ENCODE measurements around the gene TMED5. TPM values are rescaled to one million over a fixed set of nuclear protein-coding genes. Genes with fewer than 3 reads are reported as not detected.

Gene TMED5
- total RNA-seq, 1 experiment from 2014 or later = 80.5 TPM

DNA sequence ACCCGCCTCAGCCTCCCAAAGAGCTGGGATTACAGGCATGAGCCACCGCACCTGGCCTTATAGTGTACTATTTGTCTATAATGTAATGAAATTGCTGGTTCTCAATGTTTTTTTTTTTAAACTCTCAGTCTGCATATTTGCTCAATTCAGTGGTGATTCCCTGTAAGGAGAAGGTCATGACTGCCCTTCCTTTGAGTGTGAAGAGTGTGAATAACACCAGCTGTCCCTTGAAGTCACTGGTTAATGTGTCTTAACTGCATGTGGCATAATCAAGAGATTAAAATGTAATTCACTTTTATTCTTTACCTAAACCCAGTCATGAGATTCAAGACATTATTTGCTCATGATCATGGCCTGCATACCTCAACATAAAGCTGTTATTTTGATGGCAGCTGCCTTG, 70.6 kb downstream of the TMED5 start:
- no peaks in the 10 kb centered on the region for H3K9me3 Mint-ChIP-seq (ENCODE audit: unreplicated experiment)
- H3K4me1 Mint-ChIP-seq (ENCODE audit: insufficient read depth, unreplicated experiment) = peaks cover 13% of the 10 kb centered on the region
- ChIA-PET CTCF (interaction anchor here (1.1 kb wide), 1 partner anchor 251 kb away, joined by 3 read pairs; no protein-coding TSS in a partner anchor), POLR2A (interaction anchor here (0.6 to 1.2 kb wide), 4 partner anchors 9 to 239 kb away, joined by 3 to 4 read pairs (median 3); no protein-coding TSS in a partner anchor)
- TF ChIP-seq, protein P1, sequence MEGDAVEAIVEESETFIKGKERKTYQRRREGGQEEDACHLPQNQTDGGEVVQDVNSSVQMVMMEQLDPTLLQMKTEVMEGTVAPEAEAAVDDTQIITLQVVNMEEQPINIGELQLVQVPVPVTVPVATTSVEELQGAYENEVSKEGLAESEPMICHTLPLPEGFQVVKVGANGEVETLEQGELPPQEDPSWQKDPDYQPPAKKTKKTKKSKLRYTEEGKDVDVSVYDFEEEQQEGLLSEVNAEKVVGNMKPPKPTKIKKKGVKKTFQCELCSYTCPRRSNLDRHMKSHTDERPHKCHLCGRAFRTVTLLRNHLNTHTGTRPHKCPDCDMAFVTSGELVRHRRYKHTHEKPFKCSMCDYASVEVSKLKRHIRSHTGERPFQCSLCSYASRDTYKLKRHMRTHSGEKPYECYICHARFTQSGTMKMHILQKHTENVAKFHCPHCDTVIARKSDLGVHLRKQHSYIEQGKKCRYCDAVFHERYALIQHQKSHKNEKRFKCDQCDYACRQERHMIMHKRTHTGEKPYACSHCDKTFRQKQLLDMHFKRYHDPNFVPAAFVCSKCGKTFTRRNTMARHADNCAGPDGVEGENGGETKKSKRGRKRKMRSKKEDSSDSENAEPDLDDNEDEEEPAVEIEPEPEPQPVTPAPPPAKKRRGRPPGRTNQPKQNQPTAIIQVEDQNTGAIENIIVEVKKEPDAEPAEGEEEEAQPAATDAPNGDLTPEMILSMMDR (IDR thresholded peaks at IDR 0.05; ENCODE audit: unreplicated experiment) = no peak
- H3K27ac Mint-ChIP-seq (ENCODE audit: low read depth, unreplicated experiment) = peak overlapping the region; percentile 43
- DNase-seq (ENCODE audit: unreplicated experiment) = no peak
- peaks cover 17% of the 10 kb centered on the region for H3K36me3 Mint-ChIP-seq (ENCODE audit: insufficient read depth, unreplicated experiment)
- H3K4me3 Mint-ChIP-seq (ENCODE audit: unreplicated experiment) = no peak overlapping the region
- no peaks in the 10 kb centered on the region for H3K27me3 Mint-ChIP-seq (ENCODE audit: insufficient read depth, unreplicated experiment)
- no TSS peak for BruUV-seq (replicated peaks)
- intact Hi-C loops (cut with micrococcal nuclease) = no loop called here

DNA sequence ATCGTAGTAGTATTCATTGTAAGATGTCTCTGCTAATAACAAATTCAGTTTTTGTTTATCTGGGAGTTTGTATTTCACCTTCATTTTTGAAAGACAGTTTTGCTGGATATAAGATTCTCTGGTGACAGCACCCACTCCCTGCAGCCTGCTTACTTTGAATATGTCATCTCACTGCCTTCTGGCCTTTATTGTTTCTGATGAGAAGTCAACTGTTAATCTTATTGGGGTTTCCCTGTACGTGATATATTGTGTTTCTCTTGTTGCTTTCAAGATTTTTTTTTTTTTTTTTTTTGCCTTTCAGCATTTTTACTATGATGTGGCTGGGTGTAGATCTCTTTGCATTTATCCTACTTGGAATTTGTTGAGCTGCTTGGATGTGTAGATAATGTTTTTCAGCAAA, 71.9 kb downstream of the TMED5 start:
- Mint-ChIP-seq H3K4me1 (ENCODE audit: insufficient read depth, unreplicated experiment) (peaks cover 13% of the 10 kb centered on the region), H3K9me3 (ENCODE audit: unreplicated experiment) (no peaks in the 10 kb centered on the region), H3K4me3 (ENCODE audit: unreplicated experiment) (no peak overlapping the region), H3K27me3 (ENCODE audit: insufficient read depth, unreplicated experiment) (no peaks in the 10 kb centered on the region), H3K27ac (ENCODE audit: low read depth, unreplicated experiment) (no peak overlapping the region), H3K36me3 (ENCODE audit: insufficient read depth, unreplicated experiment) (peaks cover 16% of the 10 kb centered on the region)
- TF ChIP-seq, protein P1 (IDR thresholded peaks at IDR 0.05; ENCODE audit: unreplicated experiment) = no peak
- no peak for DNase-seq (ENCODE audit: unreplicated experiment)
- no TSS peak for BruUV-seq (replicated peaks)
- CTCF ChIA-PET = no interaction called here
- POLR2A ChIA-PET = interaction anchor here (1.2 kb wide), 1 partner anchor 15 kb away, joined by 4 read pairs; no protein-coding TSS in a partner anchor
- intact Hi-C loops (cut with micrococcal nuclease) = no loop called here

DNA sequence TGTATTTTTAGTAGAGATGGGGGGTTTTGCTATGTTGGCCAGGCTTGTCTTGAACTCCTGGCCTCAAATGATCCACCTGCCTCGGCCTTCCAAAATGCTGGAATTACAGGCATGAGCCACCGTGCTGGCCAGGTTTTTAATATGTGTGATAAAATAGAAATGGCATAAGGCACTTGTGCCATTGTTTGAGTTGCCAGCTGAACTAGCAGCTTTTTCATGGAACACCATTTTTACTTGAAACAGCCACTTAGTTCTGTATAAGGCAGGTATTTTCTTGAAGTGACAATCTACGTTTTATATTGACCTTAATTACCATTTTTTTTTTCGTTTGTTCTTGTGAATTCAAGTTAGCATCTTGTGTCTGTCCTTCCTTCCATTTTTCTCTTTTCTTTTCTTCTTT, 72.8 kb downstream of the TMED5 start:
- Mint-ChIP-seq H3K4me3 (ENCODE audit: unreplicated experiment) (no peak overlapping the region), H3K27me3 (ENCODE audit: insufficient read depth, unreplicated experiment) (no peaks in the 10 kb centered on the region), H3K9me3 (ENCODE audit: unreplicated experiment) (no peaks in the 10 kb centered on the region), H3K36me3 (ENCODE audit: insufficient read depth, unreplicated experiment) (peaks cover 12% of the 10 kb centered on the region), H3K27ac (ENCODE audit: low read depth, unreplicated experiment) (no peak overlapping the region), H3K4me1 (ENCODE audit: insufficient read depth, unreplicated experiment) (peaks cover 8% of the 10 kb centered on the region)
- POLR2A ChIA-PET = interaction anchor here (1.2 kb wide), 1 partner anchor 14 kb away, joined by 4 read pairs; no protein-coding TSS in a partner anchor
- no peak for DNase-seq (ENCODE audit: unreplicated experiment)
- CTCF ChIA-PET = no interaction called here
- TF ChIP-seq, protein P1 (IDR thresholded peaks at IDR 0.05; ENCODE audit: unreplicated experiment) = no peak
- BruUV-seq (replicated peaks) = no TSS peak
- intact Hi-C loops (cut with micrococcal nuclease) = no loop called here

DNA sequence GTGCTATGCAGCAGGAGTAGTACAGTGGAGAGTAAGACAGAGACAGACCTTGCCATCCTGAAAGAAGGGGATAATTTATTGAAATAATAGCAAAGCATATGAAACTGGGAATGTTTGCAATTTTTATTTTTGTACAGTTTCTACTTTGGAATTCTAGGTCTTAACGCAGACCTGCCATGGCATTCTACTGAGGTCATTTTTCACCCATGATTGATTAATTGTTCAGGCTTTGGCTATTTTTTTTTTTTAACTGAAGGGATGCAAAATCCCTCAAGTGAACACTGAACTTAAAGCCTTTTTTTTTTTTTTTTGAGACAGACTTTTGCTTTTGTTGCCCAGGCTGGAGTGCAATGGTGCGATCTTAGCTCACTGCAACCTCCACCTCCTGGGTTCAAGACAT, 74.0 kb downstream of the TMED5 start:
- Mint-ChIP-seq H3K4me3 (ENCODE audit: unreplicated experiment) (no peak overlapping the region), H3K4me1 (ENCODE audit: insufficient read depth, unreplicated experiment) (peaks cover under 1% of the 10 kb centered on the region), H3K9me3 (ENCODE audit: unreplicated experiment) (no peaks in the 10 kb centered on the region), H3K27me3 (ENCODE audit: insufficient read depth, unreplicated experiment) (no peaks in the 10 kb centered on the region), H3K36me3 (ENCODE audit: insufficient read depth, unreplicated experiment) (peaks cover 14% of the 10 kb centered on the region), H3K27ac (ENCODE audit: low read depth, unreplicated experiment) (no peak overlapping the region)
- no peak for DNase-seq (ENCODE audit: unreplicated experiment)
- TF ChIP-seq, protein P1 (IDR thresholded peaks at IDR 0.05; ENCODE audit: unreplicated experiment) = no peak
- POLR2A ChIA-PET = interaction anchor here (1.1 kb wide), 1 partner anchor 28 kb away, joined by 3 read pairs; no protein-coding TSS in a partner anchor
- CTCF ChIA-PET = no interaction called here
- no TSS peak for BruUV-seq (replicated peaks)
- intact Hi-C loops (cut with micrococcal nuclease) = no loop called here

All from MCF 10A (cell line).